Endothelial cell of umbilical vein (primary cell): Measurements from ENCODE around the gene CACNA2D3.
"Not testable (repeated sequence)": the region's sequence is repeated elsewhere in the genome, so short reads cannot be mapped to it uniquely, and the experiment has no call there.

Source experiments
- CTCF ChIP-seq, 2 donors: IDR thresholded peaks; 1 replicate in 1 of 2; 2 replicates in 1 of 2; pipeline ENCODE4 v1.5.1; 2011; ENCODE audit warnings: low read length in 2 of 2, mild to moderate bottlenecking in 2 of 2, moderate library complexity in 2 of 2, control low read depth in 1 of 2, inconsistent platforms in 1 of 2, low read depth in 1 of 2; ENCODE audit not compliant: insufficient read depth in 1 of 2; ENCODE audit errors: extremely low read depth in 1 of 2
- EZH2 ChIP-seq: IDR thresholded peaks from 2 replicates; pipeline ENCODE4 v1.6.1; 2012; ENCODE audit warnings: borderline replicate concordance, low read depth, mild to moderate bottlenecking, moderate library complexity, low read length, inconsistent platforms; ENCODE audit not compliant: severe bottlenecking
- MAX ChIP-seq: IDR thresholded peaks from 2 replicates; pipeline ENCODE4 v1.6.1; 2011; ENCODE audit not compliant: insufficient read depth, insufficient read length
- MYC ChIP-seq: IDR thresholded peaks from one replicate; pipeline ENCODE4 v1.6.1; 2011; ENCODE audit warnings: mild to moderate bottlenecking, low read depth, low read length
- POLR2A ChIP-seq: IDR thresholded peaks from 2 replicates; pipeline ENCODE4 v1.6.1; 2012; ENCODE audit warnings: low read depth, mild to moderate bottlenecking, control low read depth, low read length
- POLR2AphosphoS5 ChIP-seq: IDR thresholded peaks from 2 replicates; pipeline ENCODE4 v1.6.1; 2012; ENCODE audit warnings: low read depth, mild to moderate bottlenecking, control low read depth, low read length, moderate library complexity; ENCODE audit not compliant: insufficient read depth

GRCh38 chr3:55111906-55112305 is 989.6 kb downstream of the CACNA2D3 start:
- TF ChIP-seq CTCF (IDR thresholded peaks at IDR 0.05; ENCODE audit: extremely low read depth in 1 of 2, insufficient read depth in 1 of 2, low read depth in 1 of 2, low read length in 2 of 2); POLR2AphosphoS5; POLR2A; MAX; EZH2; MYC: not testable (repeated sequence)
